H9 (cell line): ENCODE data around the gene FAM149B1. TPM values are rescaled to one million over a fixed set of nuclear protein-coding genes. Genes with fewer than 3 reads are reported as not detected.

ENCODE experiments used
- DNase-seq: peaks from one replicate; pipeline ENCODE4 v3.0.0-alpha.2; 2017
- H2AFZ ChIP-seq: one replicate; pipeline ENCODE4 v1.6.1; 2013; ENCODE audit warnings: mild to moderate bottlenecking, low read length, control low read depth, moderate library complexity
- H2AK5ac ChIP-seq: 2 replicates; pipeline ENCODE4 v1.6.1; 2013; ENCODE audit warnings: low read length, control low read depth, mixed read lengths; ENCODE audit not compliant: insufficient read length
- H2BK120ac ChIP-seq: one replicate; pipeline ENCODE4 v1.6.1; 2013; ENCODE audit warnings: low read depth, mild to moderate bottlenecking, low read length, control low read depth, inconsistent platforms; ENCODE audit not compliant: poor library complexity, severe bottlenecking
- H2BK12ac ChIP-seq: 2 replicates; pipeline ENCODE4 v1.6.1; 2013; ENCODE audit warnings: low read length, control low read depth, mixed read lengths, low read depth; ENCODE audit not compliant: insufficient read length
- H2BK15ac ChIP-seq: 2 replicates; pipeline ENCODE4 v1.6.1; 2013; ENCODE audit warnings: low read depth, low read length, control low read depth
- H2BK20ac ChIP-seq: one replicate; pipeline ENCODE4 v1.6.1; 2013; ENCODE audit warnings: low read depth, mild to moderate bottlenecking, low read length, control low read depth, inconsistent platforms; ENCODE audit not compliant: poor library complexity, severe bottlenecking
- H2BK5ac ChIP-seq: 2 replicates; pipeline ENCODE4 v1.6.1; 2013; ENCODE audit warnings: low read length, control low read depth, mixed read lengths; ENCODE audit not compliant: insufficient read length
- H3K14ac ChIP-seq: 2 replicates; pipeline ENCODE4 v1.6.1; 2013; ENCODE audit warnings: low read length, control low read depth; ENCODE audit not compliant: insufficient read depth
- H3K18ac ChIP-seq: 2 replicates; pipeline ENCODE4 v1.6.1; 2013; ENCODE audit warnings: low read depth, mild to moderate bottlenecking, mixed read lengths, low read length, control low read depth; ENCODE audit not compliant: insufficient read length
- H3K23ac ChIP-seq: 2 replicates; pipeline ENCODE4 v1.6.1; 2013; ENCODE audit warnings: low read length, control low read depth, mixed read lengths, low read depth; ENCODE audit not compliant: insufficient read length
- H3K23me2 ChIP-seq: 2 replicates; pipeline ENCODE4 v1.6.1; 2013; ENCODE audit warnings: low read depth, mild to moderate bottlenecking, mixed read lengths, low read length, control low read depth; ENCODE audit not compliant: insufficient read length, poor library complexity, severe bottlenecking
- H3K27ac ChIP-seq: 2 replicates; pipeline ENCODE4 v1.5.1; 2013; ENCODE audit warnings: low read length, control low read depth, mixed read lengths, low read depth; ENCODE audit not compliant: insufficient read length
- H3K27me3 ChIP-seq: 2 replicates; pipeline ENCODE4 v1.6.1; 2013; ENCODE audit warnings: low read length, control low read depth, inconsistent platforms; ENCODE audit not compliant: insufficient read depth
- H3K4ac ChIP-seq: 2 replicates; pipeline ENCODE4 v1.6.1; 2013; ENCODE audit warnings: low read depth, mild to moderate bottlenecking, control low read depth, inconsistent platforms, low read length, moderate library complexity
- H3K4me1 ChIP-seq: 2 replicates; pipeline ENCODE4 v1.6.1; 2013; ENCODE audit warnings: low read length, control low read depth, inconsistent platforms; ENCODE audit not compliant: insufficient read depth
- H3K4me2 ChIP-seq: 2 replicates; pipeline ENCODE4 v1.6.1; 2013; ENCODE audit warnings: low read length, control low read depth, mixed read lengths; ENCODE audit not compliant: insufficient read length, insufficient read depth
- H3K56ac ChIP-seq: 2 replicates; pipeline ENCODE4 v1.6.1; 2013; ENCODE audit warnings: low read depth, mild to moderate bottlenecking, mixed read lengths, low read length, control low read depth; ENCODE audit not compliant: insufficient read length
- H3K79me1 ChIP-seq: 2 replicates; pipeline ENCODE4 v1.6.1; 2013; ENCODE audit warnings: low read depth, mild to moderate bottlenecking, moderate library complexity, low read length, control low read depth, inconsistent platforms; ENCODE audit not compliant: insufficient read depth, poor library complexity, severe bottlenecking
- H3K79me2 ChIP-seq: 2 replicates; pipeline ENCODE4 v1.6.1; 2013; ENCODE audit warnings: low read length, control low read depth, inconsistent platforms; ENCODE audit not compliant: insufficient read depth
- H3K9ac ChIP-seq: 2 replicates; pipeline ENCODE4 v1.6.1; 2013; ENCODE audit warnings: low read length, control low read depth, mixed read lengths; ENCODE audit not compliant: insufficient read length; ENCODE audit errors: extremely low read depth
- H3K9me3 ChIP-seq: one replicate; pipeline ENCODE4 v1.6.1; 2013; ENCODE audit warnings: low read depth, low read length, inconsistent platforms; ENCODE audit not compliant: control insufficient read depth
- H3T11ph ChIP-seq: one replicate; pipeline ENCODE4 v1.6.1; 2013; ENCODE audit warnings: mild to moderate bottlenecking, low read length, control low read depth, inconsistent platforms
- H4K20me1 ChIP-seq: one replicate; pipeline ENCODE4 v1.6.1; 2013; ENCODE audit not compliant: control insufficient read depth, insufficient read length, insufficient read depth
- H4K5ac ChIP-seq: 2 replicates; pipeline ENCODE4 v1.6.1; 2013; ENCODE audit warnings: low read depth, mild to moderate bottlenecking, mixed read lengths, low read length, control low read depth; ENCODE audit not compliant: insufficient read length
- H4K8ac ChIP-seq: replicated peaks from 2 replicates; pipeline ENCODE4 v1.6.1; 2013; ENCODE audit warnings: low read length, control low read depth, mixed read lengths, low read depth; ENCODE audit not compliant: insufficient read length
- H4K91ac ChIP-seq: 2 replicates; pipeline ENCODE4 v1.6.1; 2013; ENCODE audit warnings: low read depth, mild to moderate bottlenecking, moderate library complexity, mixed read lengths, low read length, control low read depth; ENCODE audit not compliant: insufficient read length
- H3K27ac Mint-ChIP-seq, 3 experiments: 2 replicates in 2 of 3; 3 replicates in 1 of 3; pipeline ENCODE4 v1.8.0; 2020 to 2021; ENCODE audit warnings: mixed read lengths in 3 of 3, mild to moderate bottlenecking in 1 of 3, moderate library complexity in 1 of 3
- H3K27me3 Mint-ChIP-seq: 2 replicates; pipeline ENCODE4 v1.8.0; 2021; ENCODE audit warnings: low read depth, mild to moderate bottlenecking, moderate library complexity, mixed read lengths
- H3K36me3 Mint-ChIP-seq, 3 experiments: 2 replicates in 2 of 3; 3 replicates in 1 of 3; pipeline ENCODE4 v1.8.0; 2020 to 2021; ENCODE audit warnings: low read depth in 3 of 3, mixed read lengths in 3 of 3; ENCODE audit not compliant: insufficient read depth in 1 of 3
- H3K4me1 Mint-ChIP-seq, 2 experiments: 2 replicates each; pipeline ENCODE4 v1.8.0; 2020; ENCODE audit warnings: mixed read lengths in 2 of 2
- H3K4me3 Mint-ChIP-seq, 2 experiments: 2 replicates in 1 of 2; 3 replicates in 1 of 2; pipeline ENCODE4 v1.8.0; 2020 to 2021; ENCODE audit warnings: mild to moderate bottlenecking in 2 of 2, mixed read lengths in 2 of 2, moderate library complexity in 1 of 2
- H3K9me3 Mint-ChIP-seq, 2 experiments: 2 replicates in 1 of 2; 3 replicates in 1 of 2; pipeline ENCODE4 v1.8.0; 2020; ENCODE audit warnings: mild to moderate bottlenecking in 2 of 2, mixed read lengths in 2 of 2, moderate library complexity in 1 of 2
- WGBS: extraction: QIAGEN DNeasy Blood & Tissue Kit; methylation state at CpG from one replicate; pipeline ENCODE4 v1.1.7; 2013; ENCODE audit warnings: missing lambda C conversion rate, low lambda C conversion rate, mixed read lengths; ENCODE audit not compliant: insufficient read length; ENCODE audit errors: extremely low coverage; 5-methylcytosine and 5-hydroxymethylcytosine counted together
- total RNA-seq: library from RNA; stranded (reverse); gene quantifications from 2 replicates; pipeline ENCODE4 v1.2.1, GENCODE V29; 2021
- TF ChIP-seq, protein P1 (sequence below): fragments of 200-600 bp; sonication (generic); conservative IDR thresholded peaks from 3 replicates; pipeline ENCODE4 v1.8.0; 2021; ENCODE audit warnings: antibody characterized with exemption, mild to moderate bottlenecking

FAM149B1 gene
- total RNA-seq, 1 experiment from 2014 or later, result 17.9 TPM

GRCh38 chr10:73248259-73248724 is 80.4 kb downstream of the FAM149B1 start:
- H3K18ac ChIP-seq, result no peak overlapping the region
- H4K5ac ChIP-seq, result no peak overlapping the region
- TF ChIP-seq, protein P1, sequence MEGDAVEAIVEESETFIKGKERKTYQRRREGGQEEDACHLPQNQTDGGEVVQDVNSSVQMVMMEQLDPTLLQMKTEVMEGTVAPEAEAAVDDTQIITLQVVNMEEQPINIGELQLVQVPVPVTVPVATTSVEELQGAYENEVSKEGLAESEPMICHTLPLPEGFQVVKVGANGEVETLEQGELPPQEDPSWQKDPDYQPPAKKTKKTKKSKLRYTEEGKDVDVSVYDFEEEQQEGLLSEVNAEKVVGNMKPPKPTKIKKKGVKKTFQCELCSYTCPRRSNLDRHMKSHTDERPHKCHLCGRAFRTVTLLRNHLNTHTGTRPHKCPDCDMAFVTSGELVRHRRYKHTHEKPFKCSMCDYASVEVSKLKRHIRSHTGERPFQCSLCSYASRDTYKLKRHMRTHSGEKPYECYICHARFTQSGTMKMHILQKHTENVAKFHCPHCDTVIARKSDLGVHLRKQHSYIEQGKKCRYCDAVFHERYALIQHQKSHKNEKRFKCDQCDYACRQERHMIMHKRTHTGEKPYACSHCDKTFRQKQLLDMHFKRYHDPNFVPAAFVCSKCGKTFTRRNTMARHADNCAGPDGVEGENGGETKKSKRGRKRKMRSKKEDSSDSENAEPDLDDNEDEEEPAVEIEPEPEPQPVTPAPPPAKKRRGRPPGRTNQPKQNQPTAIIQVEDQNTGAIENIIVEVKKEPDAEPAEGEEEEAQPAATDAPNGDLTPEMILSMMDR, result no peak
- H3K4me1 ChIP-seq, result no peaks in the 10 kb centered on the region
- no peak overlapping the region for H3K56ac ChIP-seq
- H4K91ac ChIP-seq, result no peak overlapping the region
- WGBS, result no CpG with 5 or more reads among the region's 5 CpGs
- no peaks in the 10 kb centered on the region for H3K27me3 ChIP-seq
- H2AK5ac ChIP-seq, result no peak overlapping the region
- no peak overlapping the region for H3K23ac ChIP-seq
- H3K23me2 ChIP-seq, result peaks cover 6% of the 10 kb centered on the region
- DNase-seq, result no peak
- Mint-ChIP-seq H3K36me3 (peaks cover 46 to 66% (median 54%) of the 10 kb centered on the region in 3 experiments), H3K27ac (peak overlapping the region in 2 of 3 experiments; percentile 64 to 89; a peak in 2 of 7 replicates), H3K4me1 (peaks cover 31 to 40% of the 10 kb centered on the region in 2 experiments), H3K9me3 (no peaks in the 10 kb centered on the region; a peak in 1 of 5 replicates), H3K4me3 (peak overlapping the region; percentile 66 to 99), H3K27me3 (no peaks in the 10 kb centered on the region)
- H3K9ac ChIP-seq, result no peak overlapping the region
- H3T11ph ChIP-seq, result no peak overlapping the region
- no peak overlapping the region for H3K4me2 ChIP-seq
- no peaks in the 10 kb centered on the region for H4K20me1 ChIP-seq
- no peak overlapping the region for H2BK20ac ChIP-seq
- no peak overlapping the region for H2BK5ac ChIP-seq
- H3K79me1 ChIP-seq, result peaks cover 21% of the 10 kb centered on the region
- no peak overlapping the region for H2BK12ac ChIP-seq
- H3K4ac ChIP-seq, result no peak overlapping the region
- H4K8ac ChIP-seq, result no peak overlapping the region
- no peaks in the 10 kb centered on the region for H3K9me3 ChIP-seq
- H2AFZ ChIP-seq, result no peak overlapping the region
- no peak overlapping the region for H3K14ac ChIP-seq
- H3K79me2 ChIP-seq, result peaks cover 15% of the 10 kb centered on the region; the same call in 1 of the 2 replicates
- H2BK15ac ChIP-seq, result no peak overlapping the region
- H3K27ac ChIP-seq, result no peak overlapping the region
- H2BK120ac ChIP-seq, result no peak overlapping the region
